Mesothelial cell of epicardium (in vitro differentiated cells): ENCODE results near the gene SLC7A6. TPM values are rescaled to one million over a fixed set of nuclear protein-coding genes. Genes with fewer than 3 reads are reported as not detected.

ENCODE experiments used
- DNase-seq, 2 experiments: peaks; one replicate each; pipeline ENCODE4 v3.0.0; 2021; ENCODE audit warnings: low spot score in 2 of 2; ENCODE audit not compliant: unreplicated experiment in 2 of 2
- H3K27ac Mint-ChIP-seq: 2 replicates; pipeline ENCODE4 v1.8.0; 2021; ENCODE audit warnings: mixed read lengths
- H3K27me3 Mint-ChIP-seq: 2 replicates; pipeline ENCODE4 v1.8.0; 2021; ENCODE audit warnings: low read depth, mixed read lengths
- H3K36me3 Mint-ChIP-seq: 2 replicates; pipeline ENCODE4 v1.8.0; 2021; ENCODE audit warnings: mixed read lengths
- H3K4me1 Mint-ChIP-seq: 2 replicates; pipeline ENCODE4 v1.8.0; 2021; ENCODE audit warnings: mixed read lengths
- H3K4me3 Mint-ChIP-seq: 2 replicates; pipeline ENCODE4 v1.8.0; 2021; ENCODE audit warnings: mild to moderate bottlenecking, moderate library complexity, mixed read lengths
- H3K9me3 Mint-ChIP-seq: 2 replicates; pipeline ENCODE4 v1.8.0; 2021; ENCODE audit warnings: mixed read lengths
- total RNA-seq: library from RNA; stranded (reverse); gene quantifications from 3 replicates; pipeline ENCODE4 v1.2.1, GENCODE V29; 2021
- TF ChIP-seq, protein P1 (sequence below): fragments of 200-600 bp; sonication (generic); IDR thresholded peaks from one replicate; pipeline ENCODE4 v1.5.0; 2021; ENCODE audit warnings: antibody characterized with exemption; ENCODE audit not compliant: unreplicated experiment

SLC7A6 gene
- total RNA-seq, 1 donor from 2014 or later = 73.2 TPM

DNA sequence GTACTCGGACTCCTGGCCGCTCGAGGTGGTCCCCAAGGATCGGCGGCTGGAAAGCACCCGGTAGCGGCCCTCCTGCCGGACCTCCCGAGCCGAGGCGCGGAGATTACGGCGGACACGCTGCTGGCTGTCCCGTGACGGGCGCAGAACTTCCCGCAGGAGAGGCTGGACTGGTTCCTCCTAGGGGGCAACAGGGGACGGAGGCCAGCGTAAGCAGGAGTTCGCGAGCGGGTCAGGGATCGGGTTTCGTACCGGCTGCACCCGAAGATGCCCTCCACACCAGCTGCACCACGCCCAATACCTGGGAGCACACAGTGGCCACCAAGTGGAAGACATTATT, 46.1 kb downstream of the SLC7A6 start:
- peak overlapping the region; percentile 98 for H3K27ac Mint-ChIP-seq
- no peak for DNase-seq
- TF ChIP-seq, protein P1, sequence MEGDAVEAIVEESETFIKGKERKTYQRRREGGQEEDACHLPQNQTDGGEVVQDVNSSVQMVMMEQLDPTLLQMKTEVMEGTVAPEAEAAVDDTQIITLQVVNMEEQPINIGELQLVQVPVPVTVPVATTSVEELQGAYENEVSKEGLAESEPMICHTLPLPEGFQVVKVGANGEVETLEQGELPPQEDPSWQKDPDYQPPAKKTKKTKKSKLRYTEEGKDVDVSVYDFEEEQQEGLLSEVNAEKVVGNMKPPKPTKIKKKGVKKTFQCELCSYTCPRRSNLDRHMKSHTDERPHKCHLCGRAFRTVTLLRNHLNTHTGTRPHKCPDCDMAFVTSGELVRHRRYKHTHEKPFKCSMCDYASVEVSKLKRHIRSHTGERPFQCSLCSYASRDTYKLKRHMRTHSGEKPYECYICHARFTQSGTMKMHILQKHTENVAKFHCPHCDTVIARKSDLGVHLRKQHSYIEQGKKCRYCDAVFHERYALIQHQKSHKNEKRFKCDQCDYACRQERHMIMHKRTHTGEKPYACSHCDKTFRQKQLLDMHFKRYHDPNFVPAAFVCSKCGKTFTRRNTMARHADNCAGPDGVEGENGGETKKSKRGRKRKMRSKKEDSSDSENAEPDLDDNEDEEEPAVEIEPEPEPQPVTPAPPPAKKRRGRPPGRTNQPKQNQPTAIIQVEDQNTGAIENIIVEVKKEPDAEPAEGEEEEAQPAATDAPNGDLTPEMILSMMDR = no peak

DNA sequence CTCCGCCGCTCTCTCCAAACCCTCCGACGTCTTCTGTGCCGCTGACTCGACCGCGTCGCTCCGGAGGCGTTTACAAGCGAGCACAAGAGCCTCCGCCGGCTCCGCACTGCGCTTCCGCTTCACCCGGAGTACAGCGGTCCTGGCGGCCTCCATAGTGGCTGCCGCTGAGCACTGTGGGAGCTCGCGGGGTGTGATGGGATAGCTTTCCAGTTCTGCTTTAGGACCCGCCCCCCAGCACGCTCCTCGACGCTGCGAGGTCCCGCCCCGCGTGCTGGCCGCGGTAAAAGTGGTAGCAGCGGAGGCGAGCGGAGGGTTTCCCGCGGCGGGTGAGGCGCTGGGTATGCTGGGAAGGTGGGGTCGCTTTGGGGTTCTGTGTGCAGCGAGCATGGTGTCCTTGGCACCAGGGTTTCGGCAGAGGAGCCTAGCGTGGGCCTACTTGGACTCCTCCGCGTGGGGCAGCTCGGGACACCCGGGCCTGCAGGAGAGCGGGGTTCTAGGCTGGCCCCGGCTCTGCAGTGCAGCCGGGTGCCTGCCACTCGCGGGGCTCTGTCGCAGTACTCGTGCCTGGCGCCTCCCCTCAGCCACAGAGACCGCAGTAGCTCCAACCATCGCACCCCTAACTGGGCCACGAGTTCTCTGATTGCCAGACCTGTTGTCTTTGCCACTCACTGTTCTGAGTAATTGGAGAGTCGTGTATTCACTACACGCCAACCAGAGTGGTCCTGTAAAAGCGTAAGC, 46.6 kb downstream of the SLC7A6 start, which contains the start of the genes PRMT7 and SLC7A6OS:
Gene PRMT7 (plus strand): TSS at position 246 of the 738 bp plus-strand sequence. CDS start 4,961 bp downstream, outside the sequence.
Gene SLC7A6OS (minus strand): TSS at position 173 of the 738 bp plus-strand sequence. CDS start 20 bp downstream, at position 153.
- peak within 1 kb of the TSS; percentile 98 for H3K27ac Mint-ChIP-seq
- TF ChIP-seq, protein P1 = peak; percentile 21
- DNase-seq = peak; percentile 78 to 87
- H3K36me3 Mint-ChIP-seq = peaks cover 11% of the 10 kb centered on the region
- peak within 1 kb of the TSS; percentile 98 for H3K4me3 Mint-ChIP-seq
- no peaks in the 10 kb centered on the region for H3K9me3 Mint-ChIP-seq
- H3K27me3 Mint-ChIP-seq = no peaks in the 10 kb centered on the region
- H3K4me1 Mint-ChIP-seq = peaks cover 26% of the 10 kb centered on the region

More for the DNA sequence above, 46.1 kb downstream of the SLC7A6 start:
- H3K4me1 Mint-ChIP-seq = peaks cover 26% of the 10 kb centered on the region
- peak overlapping the region; percentile 98 for H3K4me3 Mint-ChIP-seq
- peaks cover 13% of the 10 kb centered on the region for H3K36me3 Mint-ChIP-seq
- no peaks in the 10 kb centered on the region for H3K27me3 Mint-ChIP-seq
- no peaks in the 10 kb centered on the region for H3K9me3 Mint-ChIP-seq

DNA sequence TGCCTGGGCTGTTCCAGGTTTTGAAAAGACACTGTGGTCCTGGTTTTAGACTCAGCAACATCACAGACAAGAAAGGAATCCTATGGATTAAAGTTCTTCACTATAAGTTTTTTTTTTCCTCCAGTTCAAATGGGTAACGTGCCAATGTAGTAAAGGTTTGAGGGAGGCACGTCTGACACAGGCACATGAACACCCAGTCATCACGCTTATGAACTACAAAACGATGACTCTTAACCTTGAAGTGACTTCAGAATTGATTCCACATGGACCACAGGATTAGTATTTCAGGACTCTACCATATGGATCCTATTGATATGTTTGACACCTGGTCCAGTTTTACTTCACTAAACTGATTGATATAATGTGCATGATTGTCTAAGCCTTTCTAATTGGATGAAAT, 48.8 kb downstream of the SLC7A6 start:
- H3K9me3 Mint-ChIP-seq = no peaks in the 10 kb centered on the region
- TF ChIP-seq, protein P1 = no peak
- H3K4me1 Mint-ChIP-seq = peaks cover 26% of the 10 kb centered on the region
- peaks cover 8% of the 10 kb centered on the region for H3K36me3 Mint-ChIP-seq
- no peaks in the 10 kb centered on the region for H3K27me3 Mint-ChIP-seq
- H3K27ac Mint-ChIP-seq = no peak overlapping the region
- DNase-seq = no peak
- H3K4me3 Mint-ChIP-seq = no peak overlapping the region

DNA sequence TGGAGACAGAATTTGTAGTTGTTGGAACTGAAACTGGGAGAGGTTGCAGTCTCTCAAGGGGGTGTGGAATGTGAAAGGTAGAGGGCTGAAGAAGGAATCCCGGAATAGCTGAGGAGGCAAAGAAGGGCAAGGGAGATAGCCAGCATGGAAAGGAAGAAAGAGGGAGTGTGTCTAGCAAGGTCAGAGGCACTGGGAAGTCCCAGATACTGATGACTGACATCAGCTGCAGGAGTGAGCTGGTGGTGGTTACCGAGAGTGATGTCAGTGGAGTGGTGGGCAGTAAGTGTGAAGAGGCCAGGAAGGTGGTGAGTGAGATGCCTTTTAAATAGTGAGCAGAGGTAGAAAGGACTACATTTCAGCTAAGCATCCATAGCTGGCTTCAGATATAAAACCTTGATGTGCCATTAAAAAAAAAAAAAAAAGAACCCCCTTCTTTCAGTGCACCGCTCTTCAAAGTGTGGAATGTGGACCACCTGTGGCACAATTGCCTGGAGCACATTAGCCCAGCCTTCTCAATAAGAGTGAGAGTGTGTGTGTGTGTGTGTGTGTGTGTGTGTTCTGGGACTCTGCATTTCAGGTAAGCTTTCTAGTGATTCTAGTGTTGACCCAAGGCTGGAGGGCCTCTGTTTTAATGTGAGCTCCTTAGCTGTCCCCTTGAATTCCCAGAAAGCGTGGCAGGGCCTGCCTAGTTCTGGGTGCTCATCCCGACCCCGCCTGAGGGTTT, 55.0 kb downstream of the SLC7A6 start:
- no peak for DNase-seq
- Mint-ChIP-seq H3K36me3 (peaks cover 32% of the 10 kb centered on the region), H3K4me3 (no peak overlapping the region), H3K27me3 (no peaks in the 10 kb centered on the region), H3K27ac (no peak overlapping the region), H3K4me1 (peaks cover 2% of the 10 kb centered on the region), H3K9me3 (no peaks in the 10 kb centered on the region)
- TF ChIP-seq, protein P1 = no peak

DNA sequence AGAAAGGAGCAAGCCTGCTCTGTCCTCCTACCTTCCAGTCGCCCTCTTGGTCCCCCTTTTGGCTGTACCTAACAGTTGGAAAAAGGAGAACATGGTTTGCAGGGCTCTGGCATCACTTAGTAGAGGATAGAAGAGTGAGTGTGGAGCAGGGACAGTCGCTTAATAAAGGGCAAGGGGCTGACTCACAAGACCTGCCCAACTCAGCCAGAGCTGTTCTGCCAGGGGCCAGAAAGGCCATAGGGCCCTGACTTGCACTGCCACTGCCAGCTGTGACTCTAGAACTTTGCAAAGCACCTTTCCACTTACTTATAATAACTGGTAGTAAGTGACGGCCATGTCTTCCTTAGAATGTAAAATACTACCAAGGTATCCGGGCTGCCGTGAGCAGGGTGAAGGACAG, 60.0 kb downstream of the SLC7A6 start:
- TF ChIP-seq, protein P1 = no peak
- no peak for DNase-seq
- Mint-ChIP-seq H3K27me3 (no peaks in the 10 kb centered on the region), H3K4me1 (peaks cover 23% of the 10 kb centered on the region), H3K27ac (no peak overlapping the region), H3K9me3 (no peaks in the 10 kb centered on the region), H3K4me3 (no peak overlapping the region), H3K36me3 (peaks cover 23% of the 10 kb centered on the region)
